Measurements from ENCODE around the gene IGSF6.

- TF ChIP-seq POLR2AphosphoS5 (IDR thresholded peaks at IDR 0.05; ENCODE audit: low read depth, low read length) (no peak), TAF1 (IDR thresholded peaks at IDR 0.05; ENCODE audit: borderline replicate concordance, insufficient read depth, low read length) (no peak), SIN3A (IDR thresholded peaks at IDR 0.05; ENCODE audit: borderline replicate concordance, insufficient read depth, low read length) (no peak)
- TF ChIP-seq, protein P1, sequence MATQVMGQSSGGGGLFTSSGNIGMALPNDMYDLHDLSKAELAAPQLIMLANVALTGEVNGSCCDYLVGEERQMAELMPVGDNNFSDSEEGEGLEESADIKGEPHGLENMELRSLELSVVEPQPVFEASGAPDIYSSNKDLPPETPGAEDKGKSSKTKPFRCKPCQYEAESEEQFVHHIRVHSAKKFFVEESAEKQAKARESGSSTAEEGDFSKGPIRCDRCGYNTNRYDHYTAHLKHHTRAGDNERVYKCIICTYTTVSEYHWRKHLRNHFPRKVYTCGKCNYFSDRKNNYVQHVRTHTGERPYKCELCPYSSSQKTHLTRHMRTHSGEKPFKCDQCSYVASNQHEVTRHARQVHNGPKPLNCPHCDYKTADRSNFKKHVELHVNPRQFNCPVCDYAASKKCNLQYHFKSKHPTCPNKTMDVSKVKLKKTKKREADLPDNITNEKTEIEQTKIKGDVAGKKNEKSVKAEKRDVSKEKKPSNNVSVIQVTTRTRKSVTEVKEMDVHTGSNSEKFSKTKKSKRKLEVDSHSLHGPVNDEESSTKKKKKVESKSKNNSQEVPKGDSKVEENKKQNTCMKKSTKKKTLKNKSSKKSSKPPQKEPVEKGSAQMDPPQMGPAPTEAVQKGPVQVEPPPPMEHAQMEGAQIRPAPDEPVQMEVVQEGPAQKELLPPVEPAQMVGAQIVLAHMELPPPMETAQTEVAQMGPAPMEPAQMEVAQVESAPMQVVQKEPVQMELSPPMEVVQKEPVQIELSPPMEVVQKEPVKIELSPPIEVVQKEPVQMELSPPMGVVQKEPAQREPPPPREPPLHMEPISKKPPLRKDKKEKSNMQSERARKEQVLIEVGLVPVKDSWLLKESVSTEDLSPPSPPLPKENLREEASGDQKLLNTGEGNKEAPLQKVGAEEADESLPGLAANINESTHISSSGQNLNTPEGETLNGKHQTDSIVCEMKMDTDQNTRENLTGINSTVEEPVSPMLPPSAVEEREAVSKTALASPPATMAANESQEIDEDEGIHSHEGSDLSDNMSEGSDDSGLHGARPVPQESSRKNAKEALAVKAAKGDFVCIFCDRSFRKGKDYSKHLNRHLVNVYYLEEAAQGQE (IDR thresholded peaks at IDR 0.05; ENCODE audit: insufficient read depth in 1 of 2, low read depth in 2 of 2, low read length in 2 of 2), result no peak
Observed at GRCh38 chr16:21598701-21599121, 53.7 kb downstream of the IGSF6 start.

Measured in PFSK-1 (cell line).